Measurements from ENCODE around the gene PPP2R2C. TPM values are rescaled to one million over a fixed set of nuclear protein-coding genes. Genes with fewer than 3 reads are reported as not detected.
A peak's percentile ranks its signal among the peaks of the same experiment; 100 is the strongest.

The PPP2R2C gene
- total and polyA plus RNA-seq, 2 experiments from 2014 or later: not detected

DNA sequence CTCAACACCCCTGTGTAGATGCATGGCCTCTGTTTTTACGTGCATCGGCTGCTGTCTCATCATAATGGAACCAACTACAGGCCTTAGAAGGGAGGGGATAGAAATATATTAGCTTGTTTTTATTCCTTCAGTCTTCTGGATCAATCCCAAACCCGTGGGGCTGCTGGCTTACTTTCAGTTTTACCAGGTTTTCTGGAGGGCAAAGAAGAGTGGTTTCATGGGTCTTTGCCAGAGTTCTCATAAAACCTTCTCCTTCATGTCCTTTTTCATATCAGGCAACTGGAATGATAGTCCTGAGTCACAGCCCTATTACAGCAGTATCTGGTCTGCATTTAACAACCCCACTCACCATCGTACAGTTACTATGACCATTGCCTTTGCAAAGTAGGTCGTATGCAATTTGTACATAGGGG is 34.6 kb downstream of the PPP2R2C start:
- no peaks in the 10 kb centered on the region for H3K27me3 ChIP-seq (replicated peaks; ENCODE audit: insufficient read depth)
- no peak overlapping the region for H3K27ac ChIP-seq
- no peak overlapping the region for H3K4me3 ChIP-seq
- no peaks in the 10 kb centered on the region for H3F3A ChIP-seq (ENCODE audit: insufficient read depth)
- no peaks in the 10 kb centered on the region for H3K9me3 ChIP-seq (ENCODE audit: low read depth)
- no peak overlapping the region for H3K4me2 ChIP-seq (ENCODE audit: unreplicated experiment)
- H3K79me2 ChIP-seq (ENCODE audit: insufficient read depth): no peaks in the 10 kb centered on the region
- H3K9me2 ChIP-seq (ENCODE audit: insufficient read depth): no peaks in the 10 kb centered on the region
- WGBS, 2 experiments (ENCODE audit: low coverage in 1 of 2, low lambda C conversion rate in 2 of 2, missing lambda C conversion rate in 2 of 2): 27 to 38% methylated on average over 5 of the region's 5 CpGs
- in situ Hi-C loops (cut with MboI): no loop called here
- no peak overlapping the region for H3K9ac ChIP-seq
- H3K36me3 ChIP-seq (ENCODE audit: low read depth): no peaks in the 10 kb centered on the region
- no peak overlapping the region for H2AFZ ChIP-seq
- DNase-seq: no peak
- H4K20me1 ChIP-seq (ENCODE audit: insufficient read depth): no peaks in the 10 kb centered on the region
- no peaks in the 10 kb centered on the region for H3K4me1 ChIP-seq (ENCODE audit: insufficient read depth)
- TF ChIP-seq EZH2phosphoT487 (IDR thresholded peaks at IDR 0.05; ENCODE audit: insufficient read depth, low read depth) (no peak), EZH2 (IDR thresholded peaks at IDR 0.05; ENCODE audit: insufficient read depth, poor library complexity, severe bottlenecking) (no peak)

DNA sequence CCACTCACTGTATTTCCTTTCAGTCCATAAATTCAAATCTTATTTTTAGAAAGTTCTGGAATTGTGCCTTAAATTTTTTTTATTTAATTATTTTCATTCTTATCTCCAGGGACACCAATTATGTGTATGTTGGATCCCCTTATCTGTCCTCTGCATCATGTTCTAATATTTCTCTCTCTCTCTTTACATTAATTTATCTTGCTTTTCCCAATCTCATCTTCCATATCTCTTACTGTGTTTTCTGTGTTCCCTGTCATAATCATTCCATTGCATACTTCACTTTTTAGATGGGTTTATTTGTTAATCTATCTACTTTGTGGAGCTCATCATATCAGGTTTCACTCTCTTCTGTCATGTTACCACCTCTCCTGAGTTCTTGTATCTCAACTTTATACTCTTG is 37.4 kb downstream of the PPP2R2C start:
- peak; percentile 8 for DNase-seq
- in situ Hi-C loops (cut with MboI): no loop called here

DNA sequence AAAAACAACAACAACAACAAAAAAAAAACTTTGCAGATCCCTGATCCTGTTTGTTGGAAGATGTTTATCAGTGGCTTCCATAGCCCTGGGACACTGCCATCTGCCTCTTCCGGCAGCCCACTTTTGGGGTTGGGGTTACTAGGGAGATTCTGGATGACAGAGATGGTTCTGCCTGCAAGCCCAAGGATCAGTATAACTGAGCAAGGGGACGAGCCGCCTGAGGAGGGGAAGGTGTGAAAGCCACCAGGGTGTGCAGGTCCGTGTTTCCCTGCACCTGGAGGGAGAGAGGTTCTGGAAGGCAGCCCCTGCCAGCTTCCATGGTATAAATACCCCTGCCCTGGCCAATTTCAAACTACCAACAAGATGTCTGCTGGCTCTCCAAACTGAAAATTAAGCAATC is 41.5 kb downstream of the PPP2R2C start:
- H3K9ac ChIP-seq: no peak overlapping the region
- TF ChIP-seq EZH2phosphoT487 (IDR thresholded peaks at IDR 0.05; ENCODE audit: insufficient read depth, low read depth) (no peak), EZH2 (IDR thresholded peaks at IDR 0.05; ENCODE audit: insufficient read depth, poor library complexity, severe bottlenecking) (no peak)
- no peaks in the 10 kb centered on the region for H3K4me1 ChIP-seq (ENCODE audit: insufficient read depth)
- H3K4me2 ChIP-seq (ENCODE audit: unreplicated experiment): no peak overlapping the region
- in situ Hi-C loops (cut with MboI): no loop called here
- peaks cover 3% of the 10 kb centered on the region; the same call in 1 of the 2 replicates for H3K27me3 ChIP-seq (replicated peaks; ENCODE audit: insufficient read depth)
- no peak overlapping the region for H3K27ac ChIP-seq
- H3K36me3 ChIP-seq (ENCODE audit: low read depth): no peaks in the 10 kb centered on the region
- WGBS, 2 experiments (ENCODE audit: low coverage in 1 of 2, low lambda C conversion rate in 2 of 2, missing lambda C conversion rate in 2 of 2): 17 to 25% methylated on average over 4 of the region's 4 CpGs
- no peaks in the 10 kb centered on the region for H3K9me3 ChIP-seq (ENCODE audit: low read depth)
- DNase-seq: no peak
- H3K9me2 ChIP-seq (ENCODE audit: insufficient read depth): no peaks in the 10 kb centered on the region
- no peaks in the 10 kb centered on the region for H3F3A ChIP-seq (ENCODE audit: insufficient read depth)
- H3K79me2 ChIP-seq (ENCODE audit: insufficient read depth): no peaks in the 10 kb centered on the region
- no peak overlapping the region for H2AFZ ChIP-seq
- no peaks in the 10 kb centered on the region for H4K20me1 ChIP-seq (ENCODE audit: insufficient read depth)
- no peak overlapping the region for H3K4me3 ChIP-seq

More for the DNA sequence above, 37.4 kb downstream of the PPP2R2C start:
- no peaks in the 10 kb centered on the region for H3K9me3 ChIP-seq (ENCODE audit: low read depth)
- TF ChIP-seq EZH2phosphoT487 (IDR thresholded peaks at IDR 0.05; ENCODE audit: insufficient read depth, low read depth): no peak
- H3K4me3 ChIP-seq: no peak overlapping the region
- H3F3A ChIP-seq (ENCODE audit: insufficient read depth): no peaks in the 10 kb centered on the region
- H3K27me3 ChIP-seq (replicated peaks; ENCODE audit: insufficient read depth): no peaks in the 10 kb centered on the region
- H3K36me3 ChIP-seq (ENCODE audit: low read depth): no peaks in the 10 kb centered on the region
- no peak overlapping the region for H2AFZ ChIP-seq
- H3K9me2 ChIP-seq (ENCODE audit: insufficient read depth): no peaks in the 10 kb centered on the region
- H3K4me2 ChIP-seq (ENCODE audit: unreplicated experiment): no peak overlapping the region
- no peaks in the 10 kb centered on the region for H4K20me1 ChIP-seq (ENCODE audit: insufficient read depth)
- no peaks in the 10 kb centered on the region for H3K79me2 ChIP-seq (ENCODE audit: insufficient read depth)
- no peaks in the 10 kb centered on the region for H3K4me1 ChIP-seq (ENCODE audit: insufficient read depth)
- no peak overlapping the region for H3K9ac ChIP-seq
- no peak overlapping the region for H3K27ac ChIP-seq

DNA sequence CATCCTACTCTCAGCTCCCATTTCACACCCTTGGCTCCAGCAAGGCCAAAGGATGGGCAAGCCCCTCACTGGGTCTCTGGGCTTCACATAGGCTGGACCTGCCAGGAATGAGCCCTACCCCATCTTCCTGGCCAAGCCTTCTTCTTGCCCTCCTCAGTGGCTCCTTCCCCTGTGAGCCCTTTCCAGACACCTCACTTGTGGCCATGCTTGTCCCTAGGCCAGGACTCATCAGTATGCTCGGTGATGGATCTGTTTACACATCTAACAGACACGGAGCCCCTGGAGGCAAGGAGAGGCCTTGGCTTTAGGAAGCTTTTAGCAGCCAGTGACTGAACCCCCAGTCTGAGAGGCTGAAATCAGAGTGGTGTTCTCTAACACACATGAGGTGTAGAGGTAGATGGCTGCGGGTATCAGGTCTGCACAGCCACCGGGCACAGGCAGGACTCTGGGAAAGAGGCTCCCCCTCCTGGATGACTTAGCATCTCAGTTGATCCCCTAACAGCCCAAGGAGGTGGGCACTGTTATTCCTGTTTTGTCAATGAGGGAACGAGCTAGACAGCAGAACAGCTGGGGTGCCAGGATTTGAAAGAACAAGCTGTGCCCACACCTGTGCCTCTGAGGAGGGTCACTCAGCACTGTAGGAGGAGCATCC is 44.8 kb downstream of the PPP2R2C start:
- TF ChIP-seq EZH2 (IDR thresholded peaks at IDR 0.05; ENCODE audit: insufficient read depth, poor library complexity, severe bottlenecking): no peak
- TF ChIP-seq EZH2phosphoT487 (IDR thresholded peaks at IDR 0.05; ENCODE audit: insufficient read depth, low read depth): no peak
- DNase-seq: no peak
- peaks cover 7% of the 10 kb centered on the region; the same call in 1 of the 2 replicates for H3K27me3 ChIP-seq (replicated peaks; ENCODE audit: insufficient read depth)
- in situ Hi-C loops (cut with MboI): no loop called here
- H3K36me3 ChIP-seq (ENCODE audit: low read depth): no peaks in the 10 kb centered on the region
- H4K20me1 ChIP-seq (ENCODE audit: insufficient read depth): no peaks in the 10 kb centered on the region
- H3K79me2 ChIP-seq (ENCODE audit: insufficient read depth): no peaks in the 10 kb centered on the region
- WGBS, 2 experiments (ENCODE audit: low coverage in 1 of 2, low lambda C conversion rate in 2 of 2, missing lambda C conversion rate in 2 of 2): 5% methylated on average over 5 of the region's 5 CpGs
- H2AFZ ChIP-seq: no peak overlapping the region
- no peak overlapping the region for H3K4me2 ChIP-seq (ENCODE audit: unreplicated experiment)
- H3K4me1 ChIP-seq (ENCODE audit: insufficient read depth): no peaks in the 10 kb centered on the region
- H3K4me3 ChIP-seq: no peak overlapping the region
- H3F3A ChIP-seq (ENCODE audit: insufficient read depth): no peaks in the 10 kb centered on the region
- H3K9ac ChIP-seq: no peak overlapping the region
- H3K9me3 ChIP-seq (ENCODE audit: low read depth): no peaks in the 10 kb centered on the region
- no peak overlapping the region for H3K27ac ChIP-seq
- H3K9me2 ChIP-seq (ENCODE audit: insufficient read depth): no peaks in the 10 kb centered on the region
